HEK293 (cell line): ENCODE measurements around the gene DCAF4.

Experiments used
- CTCF ChIA-PET: fragments of 350-600 bp; formaldehyde crosslinking; extraction: SDS; loops from one replicate; lab custom pipeline; 2021; ENCODE audit warnings: antibody characterized with exemption; lab: Yijun Ruan, JAX
- POLR2A ChIA-PET: fragments of 300-600 bp; formaldehyde crosslinking; extraction: SDS; loops from one replicate; lab custom pipeline; 2020; ENCODE audit warnings: antibody characterized with exemption, inconsistent platforms; lab: Yijun Ruan, JAX
- H3K27ac ChIP-seq: fragments of 200-500 bp; sonication (Bioruptor generic); 2 replicates; pipeline ENCODE4 v1.5.1; 2014; ENCODE audit warnings: low read depth, low read length, control low read depth, inconsistent platforms; ENCODE audit errors: extremely low read depth
- H3K36me3 ChIP-seq, 2 experiments: fragments of 200-500 bp in 1 of 2; sonication (Bioruptor generic) in 1 of 2; 1 replicate in 1 of 2; 2 replicates in 1 of 2; pipeline ENCODE4 v1.5.1; 2014 to 2017; ENCODE audit warnings: inconsistent platforms in 2 of 2, low read length in 2 of 2; ENCODE audit not compliant: control insufficient read depth in 2 of 2, insufficient read depth in 1 of 2
- H3K4me1 ChIP-seq: fragments of 200-500 bp; sonication (Bioruptor generic); 2 replicates; pipeline ENCODE4 v1.5.1; 2014; ENCODE audit warnings: mild to moderate bottlenecking, low read length, inconsistent platforms; ENCODE audit not compliant: control insufficient read depth, insufficient read depth
- H3K4me3 ChIP-seq: 2 replicates; pipeline ENCODE4 v1.5.1; 2011; ENCODE audit warnings: low read depth, mild to moderate bottlenecking, control low read depth, low read length, moderate library complexity
- H3K9me3 ChIP-seq: fragments of 200-500 bp; sonication (Bioruptor generic); 2 replicates; pipeline ENCODE4 v1.5.1; 2014; ENCODE audit warnings: low read depth, low read length, inconsistent platforms; ENCODE audit not compliant: control insufficient read depth, insufficient read depth
- BCL11A ChIP-seq: fragments of 450-650 bp; formaldehyde crosslinking; IDR thresholded peaks from 2 replicates; pipeline ENCODE4 v1.5.1; 2016; ENCODE audit warnings: low read depth, missing biosample characterization, missing genetic modification characterization
- KLF10 ChIP-seq: fragments of 450-650 bp; IDR thresholded peaks from 2 replicates; pipeline ENCODE4 v1.5.1; 2018; ENCODE audit warnings: missing biosample characterization, mild to moderate bottlenecking, missing genetic modification characterization
- ZBTB10 ChIP-seq: fragments of 450-650 bp; formaldehyde crosslinking; IDR thresholded peaks from 2 replicates; pipeline ENCODE4 v1.5.1; 2016; ENCODE audit warnings: missing biosample characterization, missing genetic modification characterization
- ZBTB11 ChIP-seq: fragments of 450-650 bp; formaldehyde crosslinking; conservative IDR thresholded peaks from 2 replicates; pipeline ENCODE4 v1.5.1; 2016; ENCODE audit warnings: low read depth, missing biosample characterization, missing genetic modification characterization
- ZNF132 ChIP-seq: fragments of 450-650 bp; formaldehyde crosslinking; IDR thresholded peaks from 2 replicates; pipeline ENCODE4 v1.5.1; 2017; ENCODE audit warnings: missing biosample characterization, missing genetic modification characterization, borderline replicate concordance
- ZNF133 ChIP-seq: fragments of 450-650 bp; formaldehyde crosslinking; IDR thresholded peaks from 2 replicates; pipeline ENCODE4 v1.5.1; 2016; ENCODE audit warnings: missing biosample characterization, missing genetic modification characterization
- ZNF174 ChIP-seq: fragments of 450-650 bp; formaldehyde crosslinking; IDR thresholded peaks from 2 replicates; pipeline ENCODE4 v1.5.0; 2017; ENCODE audit warnings: missing biosample characterization, mild to moderate bottlenecking, missing genetic modification characterization
- ZNF239 ChIP-seq: fragments of 450-650 bp; formaldehyde crosslinking; IDR thresholded peaks from 2 replicates; pipeline ENCODE4 v1.5.1; 2016; ENCODE audit warnings: missing biosample characterization, missing genetic modification characterization
- ZNF274 ChIP-seq, 2 experiments: fragments of 200-500 bp in 1 of 2; fragments of 450-650 bp in 1 of 2; sonication (Bioruptor generic) in 1 of 2; formaldehyde crosslinking in 1 of 2; IDR thresholded peaks; 2 replicates each; pipeline versions ENCODE4 v1.5.1 to v1.6.1; 2014 to 2016; ENCODE audit warnings: borderline replicate concordance in 1 of 2, inconsistent platforms in 1 of 2, low read length in 1 of 2, missing biosample characterization in 1 of 2, missing genetic modification characterization in 1 of 2
- ZNF292 ChIP-seq: fragments of 450-650 bp; formaldehyde crosslinking; IDR thresholded peaks from 2 replicates; pipeline ENCODE4 v1.5.1; 2016; ENCODE audit warnings: low read depth, missing biosample characterization, missing genetic modification characterization, borderline replicate concordance
- ZNF433 ChIP-seq: fragments of 450-650 bp; formaldehyde crosslinking; IDR thresholded peaks from 2 replicates; pipeline ENCODE4 v1.5.1; 2016; ENCODE audit warnings: missing biosample characterization, missing genetic modification characterization, low read depth
- ZNF48 ChIP-seq: fragments of 450-650 bp; formaldehyde crosslinking; IDR thresholded peaks from 2 replicates; pipeline ENCODE4 v1.5.1; 2016; ENCODE audit warnings: missing biosample characterization, missing genetic modification characterization
- ZNF514 ChIP-seq: fragments of 450-650 bp; formaldehyde crosslinking; IDR thresholded peaks from 2 replicates; pipeline ENCODE4 v1.5.1; 2016; ENCODE audit warnings: missing biosample characterization, missing genetic modification characterization
- ZNF555 ChIP-seq: fragments of 450-650 bp; formaldehyde crosslinking; conservative IDR thresholded peaks from 2 replicates; pipeline ENCODE4 v1.5.1; 2017; ENCODE audit warnings: missing biosample characterization, mild to moderate bottlenecking, missing genetic modification characterization, inconsistent platforms
- ZNF654 ChIP-seq: fragments of 450-650 bp; formaldehyde crosslinking; IDR thresholded peaks from 2 replicates; pipeline ENCODE4 v1.5.1; 2016; ENCODE audit warnings: low read depth, missing biosample characterization, missing genetic modification characterization
- ZNF76 ChIP-seq: fragments of 450-650 bp; formaldehyde crosslinking; IDR thresholded peaks from 2 replicates; pipeline ENCODE4; 2016; ENCODE audit warnings: low read depth, missing biosample characterization, missing genetic modification characterization, borderline replicate concordance

DCAF4 gene

GRCh38 chr14:72998252-72998903 is 72.1 kb downstream of the DCAF4 start:
- POLR2A ChIA-PET: interaction anchor here (1.4 kb wide), 1 partner anchor 29 kb away, joined by 3 read pairs; the partner anchor contains the start of gene ZFYVE1
- no peak for TF ChIP-seq ZNF76 (tag by site-specific recombination)
- no peak for TF ChIP-seq ZNF555 (tag by site-specific recombination)
- no peak for TF ChIP-seq ZNF239
- TF ChIP-seq ZNF174 (tag by site-specific recombination): no peak
- no peak for TF ChIP-seq ZNF654 (tag by site-specific recombination)
- TF ChIP-seq KLF10 (tag by site-specific recombination): no peak
- no peak for TF ChIP-seq BCL11A (tag by site-specific recombination)
- no peak for TF ChIP-seq ZNF292
- no peak for TF ChIP-seq ZNF433
- no peak for TF ChIP-seq ZNF133 (tag by site-specific recombination)
- no peak for TF ChIP-seq ZNF132 (tag by site-specific recombination)
- no peak for TF ChIP-seq ZNF514
- TF ChIP-seq ZNF274 (IDR thresholded peaks at IDR 0.05; ENCODE audit: low read length): no peak
- no peak for TF ChIP-seq ZNF274 (tag by site-specific recombination; IDR thresholded peaks at IDR 0.05; ENCODE audit: borderline replicate concordance)
- TF ChIP-seq ZNF48 (tag by site-specific recombination): no peak
- TF ChIP-seq ZBTB10: no peak
- TF ChIP-seq, all 188 proteins: peak for 0
- Histone ChIP-seq H3K4me1 (no peaks in the 10 kb centered on the region), H3K9me3 (no peaks in the 10 kb centered on the region), H3K4me3 (no peak overlapping the region), H3K27ac (no peak overlapping the region), H3K36me3 (peaks cover 7 to 35% of the 10 kb centered on the region in 2 experiments; a peak in 2 of 3 replicates)
- CTCF ChIA-PET: interaction anchor here (0.7 kb wide), 1 partner anchor 11 kb away, joined by 5 read pairs; no protein-coding TSS in a partner anchor

GRCh38 chr14:72999316-72999715 is 73.1 kb downstream of the DCAF4 start:
- no peak overlapping the region for H3K27ac ChIP-seq
- CTCF ChIA-PET: no interaction called here
- no peaks in the 10 kb centered on the region for H3K4me1 ChIP-seq
- no peak for TF ChIP-seq ZBTB11
- H3K9me3 ChIP-seq: no peaks in the 10 kb centered on the region
- H3K4me3 ChIP-seq: no peak overlapping the region
- POLR2A ChIA-PET: interaction anchor here (1.0 kb wide), 1 partner anchor 28 kb away, joined by 3 read pairs; the partner anchor contains the start of gene ZFYVE1
- H3K36me3 ChIP-seq: peaks cover 7 to 39% of the 10 kb centered on the region in 2 experiments; a peak in 2 of 3 replicates
